Esophagus muscularis mucosa (tissue), 3 donors: ENCODE measurements around the gene CARMIL1.

Experiments used
- POLR2AphosphoS5 ChIP-seq, 2 donors: sonication (generic); formaldehyde crosslinking; IDR thresholded peaks; one replicate each; pipeline ENCODE4 v1.6.1; 2017; ENCODE audit warnings: antibody characterized with exemption in 2 of 2
- TF ChIP-seq, protein P1 (sequence below), 3 experiments: fragments of 200-600 bp in 2 of 3; fragments of 450-650 bp in 1 of 3; sonication (generic) in 2 of 3; IDR thresholded peaks; one replicate each; pipeline ENCODE4 v1.5.1; 2017 to 2019; ENCODE audit warnings: antibody characterized with exemption in 3 of 3, mild to moderate bottlenecking in 2 of 3, moderate library complexity in 1 of 3

DNA sequence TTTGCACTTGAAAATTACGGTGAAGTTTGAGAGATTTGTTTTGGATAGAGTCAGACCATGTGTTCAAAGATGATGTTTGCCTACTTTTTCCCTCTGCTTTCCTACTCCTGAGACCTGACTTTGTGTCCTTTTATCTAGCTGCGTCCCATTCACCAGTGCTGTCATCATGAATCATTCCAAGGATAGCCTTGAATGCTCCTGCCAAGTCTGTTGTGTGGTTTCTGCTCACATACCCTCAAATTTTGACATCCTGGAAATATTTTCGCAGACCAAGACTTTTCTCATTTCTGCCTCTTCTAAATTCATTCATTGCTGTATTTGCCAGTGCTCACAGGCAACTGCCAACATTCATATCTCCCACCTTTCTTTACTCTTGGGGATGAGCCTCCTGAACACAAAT is 197.0 kb downstream of the CARMIL1 start:
- TF ChIP-seq, protein P1, sequence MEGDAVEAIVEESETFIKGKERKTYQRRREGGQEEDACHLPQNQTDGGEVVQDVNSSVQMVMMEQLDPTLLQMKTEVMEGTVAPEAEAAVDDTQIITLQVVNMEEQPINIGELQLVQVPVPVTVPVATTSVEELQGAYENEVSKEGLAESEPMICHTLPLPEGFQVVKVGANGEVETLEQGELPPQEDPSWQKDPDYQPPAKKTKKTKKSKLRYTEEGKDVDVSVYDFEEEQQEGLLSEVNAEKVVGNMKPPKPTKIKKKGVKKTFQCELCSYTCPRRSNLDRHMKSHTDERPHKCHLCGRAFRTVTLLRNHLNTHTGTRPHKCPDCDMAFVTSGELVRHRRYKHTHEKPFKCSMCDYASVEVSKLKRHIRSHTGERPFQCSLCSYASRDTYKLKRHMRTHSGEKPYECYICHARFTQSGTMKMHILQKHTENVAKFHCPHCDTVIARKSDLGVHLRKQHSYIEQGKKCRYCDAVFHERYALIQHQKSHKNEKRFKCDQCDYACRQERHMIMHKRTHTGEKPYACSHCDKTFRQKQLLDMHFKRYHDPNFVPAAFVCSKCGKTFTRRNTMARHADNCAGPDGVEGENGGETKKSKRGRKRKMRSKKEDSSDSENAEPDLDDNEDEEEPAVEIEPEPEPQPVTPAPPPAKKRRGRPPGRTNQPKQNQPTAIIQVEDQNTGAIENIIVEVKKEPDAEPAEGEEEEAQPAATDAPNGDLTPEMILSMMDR (IDR thresholded peaks at IDR 0.05), result no peak
- no peak for TF ChIP-seq POLR2AphosphoS5 (IDR thresholded peaks at IDR 0.05)
